ENCODE results near the gene PIF1.

The PIF1 gene

GRCh38 chr15:64855205-64855975 lies 29.9 kb upstream of the PIF1 start:
- Mint-ChIP-seq H3K36me3 (peaks cover 6% of the 10 kb centered on the region), H3K27ac (peak overlapping the region; percentile 2), H3K27me3 (no peaks in the 10 kb centered on the region), H3K9me3 (no peaks in the 10 kb centered on the region), H3K4me3 (no peak overlapping the region), H3K4me1 (peaks cover 57% of the 10 kb centered on the region)

GRCh38 chr15:64854526-64854925 lies 29.1 kb upstream of the PIF1 start:
- H3K4me3 Mint-ChIP-seq: no peak overlapping the region
- H3K4me1 Mint-ChIP-seq: peaks cover 59% of the 10 kb centered on the region

DNA sequence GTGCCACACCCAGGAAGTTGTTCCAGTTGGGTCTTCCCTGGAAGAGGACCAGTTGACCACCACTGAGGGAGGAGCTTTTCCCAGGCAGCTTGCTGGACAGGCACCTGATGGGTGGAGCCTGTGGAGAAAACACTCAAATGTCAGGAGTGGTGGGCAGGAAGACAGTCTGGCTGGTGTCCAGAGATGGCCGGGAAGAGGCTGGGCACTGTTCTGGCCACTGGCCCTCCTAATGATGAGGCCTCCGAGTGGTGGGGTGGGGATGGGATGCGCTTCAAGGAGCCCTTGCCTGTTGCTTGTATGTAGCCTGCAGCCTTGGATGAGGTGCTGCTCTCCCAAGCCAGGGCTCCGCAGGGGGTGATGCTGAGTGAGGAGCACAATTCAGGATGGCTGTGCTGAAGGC lies 28.6 kb upstream of the PIF1 start:
- H3K36me3 Mint-ChIP-seq: peaks cover 7% of the 10 kb centered on the region
- H3K4me1 Mint-ChIP-seq: peaks cover 59% of the 10 kb centered on the region
- H3K27ac Mint-ChIP-seq: no peak overlapping the region
- H3K27me3 Mint-ChIP-seq: no peaks in the 10 kb centered on the region
- H3K4me3 Mint-ChIP-seq: no peak overlapping the region
- H3K9me3 Mint-ChIP-seq: no peaks in the 10 kb centered on the region

More at GRCh38 chr15:64854526-64854925, 29.1 kb upstream of the PIF1 start:
- H3K9me3 Mint-ChIP-seq: no peaks in the 10 kb centered on the region
- H3K27ac Mint-ChIP-seq: peak overlapping the region; percentile 80
- peaks cover 7% of the 10 kb centered on the region for H3K36me3 Mint-ChIP-seq
- no peaks in the 10 kb centered on the region for H3K27me3 Mint-ChIP-seq

GRCh38 chr15:64851503-64851840 lies 26.0 kb upstream of the PIF1 start:
- peaks cover 48% of the 10 kb centered on the region for H3K4me1 Mint-ChIP-seq
- no peaks in the 10 kb centered on the region for H3K27me3 Mint-ChIP-seq
- H3K9me3 Mint-ChIP-seq: no peaks in the 10 kb centered on the region
- H3K36me3 Mint-ChIP-seq: peaks cover 7% of the 10 kb centered on the region
- no peak overlapping the region for H3K4me3 Mint-ChIP-seq
- H3K27ac Mint-ChIP-seq: no peak overlapping the region

DNA sequence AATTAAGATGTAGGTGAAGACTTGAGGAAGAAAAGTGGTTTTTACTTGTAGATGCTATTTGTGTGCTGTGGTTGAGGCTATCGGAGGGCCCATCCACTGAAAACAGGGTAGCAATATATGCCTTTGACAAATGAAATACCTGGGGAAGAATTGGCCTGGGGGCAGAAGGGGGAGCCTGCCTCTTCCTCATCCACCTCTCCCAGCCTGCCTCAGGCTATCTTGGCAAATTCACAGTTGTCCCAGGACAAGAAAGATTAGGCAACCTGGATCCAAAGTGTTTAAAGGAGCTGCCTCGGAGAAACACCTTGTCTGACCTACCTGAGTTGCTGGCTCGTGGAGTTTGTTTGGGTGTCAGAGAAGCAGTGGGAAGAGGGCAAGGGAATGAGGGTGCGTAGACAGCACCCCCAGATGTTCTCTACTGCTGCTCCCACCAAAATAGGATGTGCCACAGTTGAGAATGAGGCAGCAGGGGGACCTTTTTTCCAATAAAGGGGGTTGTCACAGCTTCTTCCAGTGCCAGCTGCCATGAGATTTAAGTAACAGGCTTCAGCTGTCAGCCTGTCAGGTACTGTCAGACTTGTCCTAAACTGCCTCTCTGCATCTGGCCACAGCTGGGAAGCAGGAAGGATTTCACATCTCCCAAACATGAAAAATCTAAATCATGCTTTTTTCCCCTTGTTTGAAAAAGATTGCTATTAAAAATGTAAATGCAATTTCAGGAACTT lies 25.5 kb upstream of the PIF1 start:
- Mint-ChIP-seq H3K4me1 (peaks cover 43% of the 10 kb centered on the region), H3K36me3 (peaks cover 7% of the 10 kb centered on the region), H3K9me3 (no peaks in the 10 kb centered on the region), H3K27ac (peak overlapping the region; percentile 53), H3K4me3 (no peak overlapping the region), H3K27me3 (no peaks in the 10 kb centered on the region)

GRCh38 chr15:64847876-64848716 lies 22.6 kb upstream of the PIF1 start:
- Mint-ChIP-seq H3K36me3 (peaks cover 7% of the 10 kb centered on the region), H3K4me1 (peaks cover 54% of the 10 kb centered on the region), H3K27me3 (no peaks in the 10 kb centered on the region), H3K4me3 (no peak overlapping the region), H3K27ac (peak overlapping the region; percentile 86), H3K9me3 (no peaks in the 10 kb centered on the region)

DNA sequence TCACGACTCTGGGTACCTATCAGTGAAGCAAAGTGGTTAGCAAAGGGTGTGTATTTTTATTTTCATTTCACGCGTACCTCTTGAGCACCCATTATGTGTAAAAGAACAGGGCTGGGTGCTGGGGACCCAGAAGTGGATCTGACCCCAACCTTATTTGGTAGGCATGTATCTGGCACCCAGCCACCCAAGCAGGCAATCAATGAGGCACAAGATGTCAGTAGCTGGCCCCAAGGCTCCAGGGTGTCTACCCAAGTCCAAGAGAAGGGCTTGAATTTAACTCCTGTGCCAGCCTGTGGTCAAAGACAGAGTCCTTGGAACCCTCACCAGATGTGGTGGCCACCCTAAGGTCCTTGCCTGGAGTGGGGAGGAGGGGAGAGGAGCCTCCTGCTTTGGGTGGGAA lies 22.0 kb upstream of the PIF1 start:
- Mint-ChIP-seq H3K4me3 (no peak overlapping the region), H3K36me3 (peaks cover 7% of the 10 kb centered on the region)

DNA sequence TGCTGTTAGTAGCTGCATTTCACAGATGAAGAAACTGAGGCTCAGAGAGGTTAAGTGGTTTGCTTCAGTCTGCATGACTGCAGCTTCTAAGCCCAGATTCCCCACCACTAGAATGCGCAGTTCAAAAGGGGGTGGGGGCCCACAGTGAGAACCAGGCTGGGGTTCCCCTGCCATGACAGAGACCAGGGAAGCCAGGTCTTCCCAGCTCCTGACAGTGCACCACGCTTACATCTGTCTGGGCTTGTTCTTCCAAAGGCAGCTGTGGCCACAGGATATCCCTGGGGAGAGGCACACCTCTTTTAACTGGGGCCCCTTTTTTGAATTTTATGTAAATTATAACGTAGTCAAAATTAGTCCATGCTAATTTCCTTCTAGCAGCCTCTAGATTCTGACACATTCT lies 21.6 kb upstream of the PIF1 start:
- H3K4me3 Mint-ChIP-seq: no peak overlapping the region
- no peak overlapping the region for H3K27ac Mint-ChIP-seq
- no peaks in the 10 kb centered on the region for H3K27me3 Mint-ChIP-seq
- peaks cover 61% of the 10 kb centered on the region for H3K4me1 Mint-ChIP-seq
- no peaks in the 10 kb centered on the region for H3K9me3 Mint-ChIP-seq
- peaks cover 5% of the 10 kb centered on the region for H3K36me3 Mint-ChIP-seq

More for the DNA sequence above, 22.0 kb upstream of the PIF1 start:
- peaks cover 60% of the 10 kb centered on the region for H3K4me1 Mint-ChIP-seq
- no peaks in the 10 kb centered on the region for H3K9me3 Mint-ChIP-seq
- no peak overlapping the region for H3K27ac Mint-ChIP-seq
- H3K27me3 Mint-ChIP-seq: no peaks in the 10 kb centered on the region

DNA sequence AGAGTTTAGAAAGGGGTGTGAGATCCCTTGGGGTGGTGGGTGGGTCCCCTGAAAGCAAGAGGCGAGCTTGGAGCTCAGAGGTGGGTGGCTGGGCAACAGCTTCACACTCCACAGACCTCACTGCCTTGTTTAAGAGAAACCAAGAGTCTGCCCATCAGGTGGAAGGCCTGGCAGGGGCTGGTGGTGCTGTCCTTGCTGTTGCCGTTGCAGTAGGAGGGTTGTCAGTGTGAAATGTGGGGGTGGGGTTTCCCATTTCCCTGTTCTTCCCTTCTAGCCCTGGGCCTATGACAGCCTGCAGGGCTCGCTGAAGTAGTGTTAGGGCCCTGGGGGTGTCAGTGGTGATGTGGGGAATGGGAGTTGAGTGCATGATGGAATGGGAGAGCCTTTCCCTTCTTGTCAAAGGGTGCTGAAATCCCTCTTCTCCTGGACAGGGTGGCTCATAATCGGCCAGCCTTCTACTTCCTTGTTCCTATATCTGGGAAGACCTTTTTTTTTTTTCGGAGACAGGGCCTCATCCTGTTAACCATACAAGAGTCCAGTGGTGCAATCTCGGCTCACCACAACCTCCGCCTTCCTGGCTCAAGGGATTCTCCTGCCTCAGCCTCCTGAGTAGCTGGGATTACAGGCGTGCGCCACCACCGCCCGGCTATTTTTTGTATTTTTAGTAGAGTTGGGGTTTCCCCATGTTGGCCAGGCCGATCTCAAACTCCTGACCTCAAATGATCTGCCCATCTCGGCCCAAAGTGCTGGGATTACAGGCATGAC lies 20.6 kb upstream of the PIF1 start:
- H3K27me3 Mint-ChIP-seq: no peaks in the 10 kb centered on the region
- H3K4me1 Mint-ChIP-seq: peaks cover 55% of the 10 kb centered on the region
- peaks cover 4% of the 10 kb centered on the region for H3K36me3 Mint-ChIP-seq
- no peak overlapping the region for H3K4me3 Mint-ChIP-seq
- no peaks in the 10 kb centered on the region for H3K9me3 Mint-ChIP-seq
- H3K27ac Mint-ChIP-seq: peak overlapping the region; percentile 83

GRCh38 chr15:64845183-64845611 lies 19.8 kb upstream of the PIF1 start:
- no peaks in the 10 kb centered on the region for H3K27me3 Mint-ChIP-seq
- no peaks in the 10 kb centered on the region for H3K9me3 Mint-ChIP-seq
- no peaks in the 10 kb centered on the region for H3K36me3 Mint-ChIP-seq
- peaks cover 57% of the 10 kb centered on the region for H3K4me1 Mint-ChIP-seq
- peak overlapping the region; percentile 74 for H3K27ac Mint-ChIP-seq
- H3K4me3 Mint-ChIP-seq: peak overlapping the region; percentile 93

GRCh38 chr15:64844576-64845145 lies 19.2 kb upstream of the PIF1 start:
- no peaks in the 10 kb centered on the region for H3K36me3 Mint-ChIP-seq
- H3K27me3 Mint-ChIP-seq: no peaks in the 10 kb centered on the region
- peaks cover 62% of the 10 kb centered on the region for H3K4me1 Mint-ChIP-seq
- peak overlapping the region; percentile 74 for H3K27ac Mint-ChIP-seq
- H3K9me3 Mint-ChIP-seq: no peaks in the 10 kb centered on the region
- H3K4me3 Mint-ChIP-seq: peak overlapping the region; percentile 93

DNA sequence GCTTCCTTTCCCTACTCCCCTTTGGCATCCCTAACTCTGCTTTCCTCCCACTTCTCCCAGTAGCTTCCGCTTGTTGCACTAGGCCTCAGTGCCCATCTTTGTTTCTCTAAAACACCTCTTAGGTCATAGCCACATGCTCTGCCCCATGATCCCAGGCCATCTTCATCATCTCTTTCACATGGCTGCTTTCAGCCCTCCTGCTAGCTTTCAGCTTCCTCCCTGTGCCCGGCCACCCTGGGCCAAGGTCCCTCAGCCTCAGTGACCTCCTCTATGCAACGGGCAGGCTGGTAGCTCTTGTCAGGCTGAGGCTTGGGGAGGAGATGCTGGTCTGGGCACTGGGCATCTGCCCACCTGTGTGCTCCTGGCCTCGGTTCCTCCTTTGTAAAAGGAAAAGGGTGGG lies 18.5 kb upstream of the PIF1 start:
- H3K4me1 Mint-ChIP-seq: peaks cover 69% of the 10 kb centered on the region
- H3K36me3 Mint-ChIP-seq: no peaks in the 10 kb centered on the region
- H3K27ac Mint-ChIP-seq: peak overlapping the region; percentile 63
- H3K27me3 Mint-ChIP-seq: no peaks in the 10 kb centered on the region
- H3K9me3 Mint-ChIP-seq: no peaks in the 10 kb centered on the region
- H3K4me3 Mint-ChIP-seq: peak overlapping the region; percentile 93

- H3K9me3 Mint-ChIP-seq: no peaks in the 10 kb centered on the region
- H3K36me3 Mint-ChIP-seq: no peaks in the 10 kb centered on the region
- H3K4me1 Mint-ChIP-seq: peaks cover 74% of the 10 kb centered on the region
- H3K4me3 Mint-ChIP-seq: peak overlapping the region; percentile 93
- no peaks in the 10 kb centered on the region for H3K27me3 Mint-ChIP-seq
- peak overlapping the region; percentile 94 for H3K27ac Mint-ChIP-seq
These were observed 17.6 kb upstream of the PIF1 start for GRCh38 chr15:64842986-64843561.

GRCh38 chr15:64842096-64842939 lies 16.9 kb upstream of the PIF1 start:
- Mint-ChIP-seq H3K4me3 (peak overlapping the region; percentile 93), H3K36me3 (no peaks in the 10 kb centered on the region), H3K4me1 (peaks cover 77% of the 10 kb centered on the region), H3K9me3 (no peaks in the 10 kb centered on the region), H3K27ac (peak overlapping the region; percentile 94), H3K27me3 (no peaks in the 10 kb centered on the region)

All from activated naive CD4-positive, alpha-beta T cell treated with anti-CD3 and anti-CD28 coated beads, Interleukin-2, amount 50 U/mL, for 24 hours (primary cell).